ENCODE results near the gene ZNF446.
A peak's percentile ranks its signal among the peaks of the same experiment; 100 is the strongest.
"Not testable (repeated sequence)": the region's sequence is repeated elsewhere in the genome, so short reads cannot be mapped to it uniquely, and the experiment has no call there.

The ZNF446 gene

GRCh38 chr19:58479736-58480480 is 3.8 kb downstream of the ZNF446 start:
- TF ChIP-seq, protein P1, sequence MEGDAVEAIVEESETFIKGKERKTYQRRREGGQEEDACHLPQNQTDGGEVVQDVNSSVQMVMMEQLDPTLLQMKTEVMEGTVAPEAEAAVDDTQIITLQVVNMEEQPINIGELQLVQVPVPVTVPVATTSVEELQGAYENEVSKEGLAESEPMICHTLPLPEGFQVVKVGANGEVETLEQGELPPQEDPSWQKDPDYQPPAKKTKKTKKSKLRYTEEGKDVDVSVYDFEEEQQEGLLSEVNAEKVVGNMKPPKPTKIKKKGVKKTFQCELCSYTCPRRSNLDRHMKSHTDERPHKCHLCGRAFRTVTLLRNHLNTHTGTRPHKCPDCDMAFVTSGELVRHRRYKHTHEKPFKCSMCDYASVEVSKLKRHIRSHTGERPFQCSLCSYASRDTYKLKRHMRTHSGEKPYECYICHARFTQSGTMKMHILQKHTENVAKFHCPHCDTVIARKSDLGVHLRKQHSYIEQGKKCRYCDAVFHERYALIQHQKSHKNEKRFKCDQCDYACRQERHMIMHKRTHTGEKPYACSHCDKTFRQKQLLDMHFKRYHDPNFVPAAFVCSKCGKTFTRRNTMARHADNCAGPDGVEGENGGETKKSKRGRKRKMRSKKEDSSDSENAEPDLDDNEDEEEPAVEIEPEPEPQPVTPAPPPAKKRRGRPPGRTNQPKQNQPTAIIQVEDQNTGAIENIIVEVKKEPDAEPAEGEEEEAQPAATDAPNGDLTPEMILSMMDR (IDR thresholded peaks at IDR 0.05; ENCODE audit: unreplicated experiment in 3 of 3) = no peak
- peaks cover 6% of the 10 kb centered on the region for H3K4me1 Mint-ChIP-seq
- no peak overlapping the region for H3K4me3 Mint-ChIP-seq
- no peak overlapping the region for H3K27ac Mint-ChIP-seq
- H3K9me3 Mint-ChIP-seq = no peaks in the 10 kb centered on the region
- H3K36me3 Mint-ChIP-seq (ENCODE audit: low read depth) = peaks cover 9% of the 10 kb centered on the region
- no peaks in the 10 kb centered on the region for H3K27me3 Mint-ChIP-seq (ENCODE audit: low read depth)

DNA sequence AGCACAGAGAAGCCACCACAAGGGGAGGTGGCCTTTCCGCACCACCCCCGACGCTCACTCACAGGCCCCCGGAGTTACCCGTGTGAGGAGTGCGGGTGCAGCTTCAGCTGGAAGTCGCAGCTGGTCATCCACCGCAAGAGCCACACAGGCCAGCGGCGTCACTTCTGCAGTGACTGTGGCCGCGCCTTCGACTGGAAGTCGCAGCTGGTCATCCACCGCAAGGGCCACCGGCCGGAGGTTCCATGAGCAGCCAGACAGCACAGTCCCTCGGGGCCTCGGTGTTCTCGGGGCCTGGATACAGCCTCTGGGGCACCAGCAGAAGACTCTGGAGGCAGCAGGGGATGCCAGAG is 4.3 kb downstream of the ZNF446 start:
- no peaks in the 10 kb centered on the region for H3K9me3 Mint-ChIP-seq
- no peaks in the 10 kb centered on the region for H3K27me3 Mint-ChIP-seq (ENCODE audit: low read depth)
- H3K4me3 Mint-ChIP-seq = no peak overlapping the region
- peaks cover 9% of the 10 kb centered on the region for H3K36me3 Mint-ChIP-seq (ENCODE audit: low read depth)
- H3K4me1 Mint-ChIP-seq = peaks cover 6% of the 10 kb centered on the region
- TF ChIP-seq, protein P1 (IDR thresholded peaks at IDR 0.05; ENCODE audit: unreplicated experiment in 3 of 3) = no peak
- H3K27ac Mint-ChIP-seq = no peak overlapping the region

- peak overlapping the region in 1 of 3 experiments; percentile 25 for H3K4me3 Mint-ChIP-seq
- H3K4me1 Mint-ChIP-seq = peaks cover 6% of the 10 kb centered on the region
- H3K27me3 Mint-ChIP-seq (ENCODE audit: low read depth) = no peaks in the 10 kb centered on the region
- no peak overlapping the region for H3K27ac Mint-ChIP-seq
- TF ChIP-seq, protein P1 (IDR thresholded peaks at IDR 0.05; ENCODE audit: unreplicated experiment in 3 of 3) = no peak
- H3K36me3 Mint-ChIP-seq (ENCODE audit: low read depth) = peaks cover 9% of the 10 kb centered on the region
- H3K9me3 Mint-ChIP-seq = no peaks in the 10 kb centered on the region
Observed at GRCh38 chr19:58480831-58481230, 4.7 kb downstream of the ZNF446 start.

GRCh38 chr19:58482372-58482771 is 6.2 kb downstream of the ZNF446 start:
- Mint-ChIP-seq H3K27ac (no peak overlapping the region), H3K27me3 (ENCODE audit: low read depth) (no peaks in the 10 kb centered on the region), H3K36me3 (ENCODE audit: low read depth) (peaks cover 9% of the 10 kb centered on the region), H3K4me3 (no peak overlapping the region), H3K4me1 (no peaks in the 10 kb centered on the region), H3K9me3 (no peaks in the 10 kb centered on the region)
- TF ChIP-seq, protein P1 (IDR thresholded peaks at IDR 0.05; ENCODE audit: unreplicated experiment in 3 of 3) = no peak

DNA sequence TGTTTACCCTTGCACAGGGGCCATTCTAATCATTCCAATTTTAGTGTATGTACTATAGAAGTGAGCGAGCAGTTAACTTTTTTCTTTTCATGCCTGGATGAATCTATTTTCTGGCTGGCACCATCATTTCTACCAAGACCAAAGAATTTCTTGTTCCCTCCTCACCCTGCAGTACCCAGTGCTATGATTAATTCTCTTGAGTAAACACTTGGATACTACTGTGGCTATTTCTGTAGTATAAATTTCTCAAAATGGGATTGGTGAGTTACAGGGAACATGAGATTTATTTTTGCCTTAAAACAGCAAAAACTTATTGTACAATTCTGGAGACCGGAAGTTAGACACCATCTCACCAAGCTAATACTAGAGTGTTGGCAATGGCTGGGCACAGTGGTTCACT is 7.6 kb downstream of the ZNF446 start:
- TF ChIP-seq, protein P1 (IDR thresholded peaks at IDR 0.05; ENCODE audit: unreplicated experiment in 3 of 3) = no peak
- Mint-ChIP-seq H3K27me3 (ENCODE audit: low read depth) (no peaks in the 10 kb centered on the region), H3K4me3 (no peak overlapping the region), H3K36me3 (ENCODE audit: low read depth) (peaks cover 9% of the 10 kb centered on the region), H3K9me3 (no peaks in the 10 kb centered on the region), H3K27ac (no peak overlapping the region), H3K4me1 (no peaks in the 10 kb centered on the region)

GRCh38 chr19:58484349-58484748 is 8.2 kb downstream of the ZNF446 start:
- not testable (repeated sequence) for H3K4me1 Mint-ChIP-seq; H3K27ac Mint-ChIP-seq; H3K9me3 Mint-ChIP-seq; H3K27me3 Mint-ChIP-seq (ENCODE audit: low read depth); H3K36me3 Mint-ChIP-seq (ENCODE audit: low read depth); H3K4me3 Mint-ChIP-seq
